NCI-H226 (cell line): ENCODE results near the gene C6orf58.
"Not testable (repeated sequence)": the region's sequence is repeated elsewhere in the genome, so short reads cannot be mapped to it uniquely, and the experiment has no call there.

Experiments
- DNase-seq: peaks from one replicate; pipeline ENCODE4 v3.0.0-alpha.2; 2015

C6orf58 gene

GRCh38 chr6:127593456-127593855, 16.5 kb downstream of the C6orf58 start:
- DNase-seq, result not testable (repeated sequence)

DNA sequence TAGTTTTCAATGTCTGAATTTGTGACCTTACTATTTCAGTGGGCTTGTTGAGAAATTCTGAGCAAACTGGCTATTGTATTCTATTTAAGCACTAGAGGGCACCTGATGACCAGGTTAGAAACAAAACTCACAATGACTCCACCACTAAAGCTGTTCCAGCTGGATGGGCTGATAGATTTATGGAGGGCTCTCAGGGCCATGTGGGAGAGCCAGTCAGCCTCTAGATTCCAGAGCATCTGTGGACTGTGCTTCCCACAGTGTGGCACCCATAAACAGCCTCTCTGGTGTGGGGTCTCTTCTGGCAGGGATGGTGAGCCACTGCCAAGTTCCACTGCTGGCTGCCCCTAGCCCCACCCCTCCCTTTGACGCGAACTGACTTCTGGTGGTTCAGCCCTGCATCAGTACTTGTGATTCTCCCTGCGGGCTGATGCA, 29.2 kb downstream of the C6orf58 start:
- DNase-seq, result peak; percentile 21

GRCh38 chr6:127608554-127609270, 31.7 kb downstream of the C6orf58 start:
- DNase-seq, result no peak

DNA sequence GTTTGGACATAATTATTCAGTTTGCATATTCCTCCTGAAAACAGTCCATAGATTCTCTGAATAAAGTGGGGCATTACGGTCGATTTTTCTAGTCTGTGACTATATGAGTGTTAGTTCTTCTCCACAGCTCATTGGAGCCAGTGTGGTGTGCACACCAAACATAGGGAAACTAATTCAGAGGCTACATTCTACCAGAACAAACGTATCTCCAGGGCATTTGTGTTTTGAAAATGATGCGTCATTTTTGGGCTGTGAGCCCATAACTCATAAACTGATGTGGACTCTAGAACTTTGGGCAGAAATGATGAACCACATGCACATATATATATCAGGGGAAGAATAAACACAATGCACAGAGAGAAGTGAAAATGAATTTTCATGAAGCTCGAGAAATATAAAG, 41.8 kb downstream of the C6orf58 start:
- DNase-seq, result peak; percentile 64

DNA sequence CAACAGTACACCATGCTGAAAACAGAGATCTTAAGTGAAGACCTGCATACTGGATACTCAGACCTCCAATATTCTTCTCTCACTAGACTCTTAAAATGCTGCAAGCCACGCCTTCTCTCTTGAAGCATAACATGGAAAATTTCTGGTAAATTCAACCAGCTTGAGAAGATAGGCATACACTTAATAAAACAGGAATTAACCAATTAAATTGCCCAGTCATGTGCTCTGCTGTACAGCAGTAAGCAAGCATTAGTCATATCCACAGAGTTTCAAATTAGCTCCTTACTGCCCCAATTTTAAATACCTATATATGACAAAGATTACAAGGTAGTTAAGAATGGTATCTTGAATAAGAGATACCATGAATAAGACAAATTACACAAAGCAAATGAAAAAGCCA, 53.8 kb downstream of the C6orf58 start:
- no peak for DNase-seq

DNA sequence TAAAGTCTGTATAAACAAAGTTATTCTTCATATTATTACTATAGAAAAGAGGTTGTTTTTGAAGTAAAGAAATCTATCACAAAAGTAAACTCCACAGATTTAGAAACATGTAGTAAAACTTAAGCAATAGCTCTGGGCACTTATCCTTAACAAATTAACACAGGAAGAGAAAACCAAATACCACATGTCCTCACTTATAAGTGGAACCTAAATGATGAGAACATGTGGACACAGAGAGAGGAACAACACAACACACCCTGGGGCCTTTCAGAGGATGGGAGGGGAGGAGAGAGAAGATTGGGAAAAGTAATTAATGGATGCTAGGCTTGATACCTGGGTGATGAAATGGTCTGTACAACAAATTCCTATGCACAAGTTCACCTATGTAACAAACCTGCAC, 57.2 kb downstream of the C6orf58 start:
- DNase-seq, result no peak

- DNase-seq, result no peak
Observed at GRCh38 chr6:127635091-127635490, 58.1 kb downstream of the C6orf58 start.

DNA sequence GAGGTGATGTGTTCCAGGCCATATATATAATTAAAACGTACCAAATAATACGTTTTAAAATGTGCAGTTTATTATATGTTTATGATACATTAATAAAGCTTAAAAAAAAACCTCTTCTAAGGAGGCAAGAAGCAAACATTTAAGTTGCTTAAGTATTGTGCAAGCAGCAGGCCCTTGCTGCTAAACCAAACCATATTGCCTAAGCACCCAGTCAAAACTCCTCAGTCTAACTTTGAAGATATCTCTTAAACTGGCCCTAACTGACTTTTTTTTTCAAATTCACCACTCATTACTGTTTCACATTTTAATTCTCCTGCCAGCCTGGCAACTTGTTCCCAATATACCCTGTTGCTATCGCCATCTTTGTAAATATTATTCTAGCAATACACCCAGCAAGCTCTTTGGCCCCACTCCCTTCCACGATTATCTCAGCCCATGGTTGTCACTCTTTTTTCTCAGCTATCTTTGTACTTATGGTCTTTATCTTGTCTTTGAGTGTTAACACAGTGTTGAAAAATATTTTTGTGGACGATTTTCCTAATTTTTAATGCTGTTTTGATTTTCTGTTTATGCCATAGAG, 60.9 kb downstream of the C6orf58 start:
- DNase-seq, result no peak
